Stomach (tissue), 9 donors: Measurements from ENCODE around the gene EPS8L2. TPM values are rescaled to one million over a fixed set of nuclear protein-coding genes. Genes with fewer than 3 reads are reported as not detected.
A peak's percentile ranks its signal among the peaks of the same experiment; 100 is the strongest.

ENCODE experiments used
- DNase-seq, 2 donors: peaks; one replicate each; pipeline versions ENCODE4 v3.0.0 to v3.0.0-alpha.2; 2013 to 2019
- H3K27ac ChIP-seq, 5 donors: fragments of 200-600 bp in 4 of 5; sonication (generic) in 4 of 5; one replicate each; pipeline ENCODE4 v1.5.1; 2013 to 2019; ENCODE audit warnings: mild to moderate bottlenecking in 1 of 5, moderate library complexity in 1 of 5
- H3K27me3 ChIP-seq, 3 donors: fragments of 200-600 bp; sonication (generic); one replicate each; pipeline ENCODE4 v1.5.1; 2017 to 2019; ENCODE audit warnings: mixed run types in 1 of 3
- H3K36me3 ChIP-seq, 4 donors: fragments of 200-600 bp; sonication (generic); 1 replicate in 3 of 4; 2 replicates in 1 of 4; pipeline ENCODE4 v1.5.1; 2016 to 2019
- H3K4me1 ChIP-seq, 4 donors: fragments of 200-600 bp; sonication (generic); one replicate each; pipeline ENCODE4 v1.5.1; 2016 to 2019
- H3K4me3 ChIP-seq, 4 donors: fragments of 200-600 bp; sonication (generic) in 3 of 4; one replicate each; pipeline ENCODE4 v1.5.1; 2016 to 2019; ENCODE audit warnings: mild to moderate bottlenecking in 1 of 4
- H3K9me3 ChIP-seq, 4 donors: fragments of 200-600 bp; sonication (generic); one replicate each; pipeline ENCODE4 v1.5.1; 2016 to 2019
- CTCF ChIP-seq, 7 experiments: fragments of 450-650 bp in 4 of 7; fragments of 200-600 bp in 3 of 7; sonication (generic) in 3 of 7; IDR thresholded peaks; one replicate each; pipeline ENCODE4 v1.5.1; 2016 to 2019; ENCODE audit warnings: antibody characterized with exemption in 7 of 7, control low read depth in 2 of 7, mild to moderate bottlenecking in 1 of 7
- EP300 ChIP-seq: sonication (generic); formaldehyde crosslinking; IDR thresholded peaks from one replicate; pipeline ENCODE4 v1.6.1; 2017; ENCODE audit warnings: antibody characterized with exemption
- POLR2A ChIP-seq, 4 donors: fragments of 450-650 bp; IDR thresholded peaks; one replicate each; pipeline ENCODE4 v1.6.1; 2016; ENCODE audit warnings: antibody characterized with exemption in 4 of 4, control low read depth in 2 of 4, mild to moderate bottlenecking in 1 of 4, moderate library complexity in 1 of 4
- POLR2AphosphoS5 ChIP-seq, 3 donors: sonication (generic); formaldehyde crosslinking; IDR thresholded peaks; one replicate each; pipeline ENCODE4 v1.6.1; 2016; ENCODE audit warnings: antibody characterized with exemption in 3 of 3
- WGBS, 5 donors: extraction: QIAGEN DNeasy Blood & Tissue Kit in 3 of 5; methylation state at CpG; one replicate each; pipeline versions ENCODE4 v1.1.5 to v1.1.7; 2013 to 2018; 5-methylcytosine and 5-hydroxymethylcytosine counted together
- intact Hi-C: fragments of 100-400 bp; cut with DNase I; formaldehyde crosslinking; loops from one replicate; pipeline ENCODE4 v1.15.1; 2023; ENCODE audit warnings: low total_unique reads
- polyA plus RNA-seq, 3 donors: library from polyadenylated mRNA; stranded (reverse); fragments of 200-250 nt; gene quantifications; one replicate each; pipeline ENCODE4 v1.2.3, GENCODE V29; 2013
- total RNA-seq, 5 donors: library from RNA; depleted of rRNA; stranded (reverse); fragments of >200 nt; gene quantifications; one replicate each; pipeline versions ENCODE4 v1.1.0 to v1.2.3, GENCODE V29; 2014 to 2016
- donor health status: healthy with polysubstance abuse.
- donor health status: Bipolar disorder and iron deficiency.
- donor health status: healthy.

EPS8L2 gene
- total and polyA plus RNA-seq, 8 donors, result 45.0 to 617 (median 180) TPM

GRCh38 chr11:706957-707816 is 1.2 kb downstream of the EPS8L2 start:
- H3K9me3 ChIP-seq, result no peaks in the 10 kb centered on the region
- TF ChIP-seq CTCF (IDR thresholded peaks at IDR 0.05), result no peak
- no peak for TF ChIP-seq EP300
- TF ChIP-seq POLR2AphosphoS5 (IDR thresholded peaks at IDR 0.05), result no peak
- TF ChIP-seq POLR2A (IDR thresholded peaks at IDR 0.05), result no peak
- intact Hi-C loops, result no loop called here
- H3K4me1 ChIP-seq, result peaks cover 60 to 94% (median 92%) of the 10 kb centered on the region in 4 donors
- peak overlapping the region; percentile 89 to 95 (median 91) for H3K27ac ChIP-seq
- H3K4me3 ChIP-seq, result peak overlapping the region; percentile 56 to 60 (median 60)
- H3K27me3 ChIP-seq, result peaks cover 0 to 51% (median 11%) of the 10 kb centered on the region in 3 donors
- DNase-seq, result peak; percentile 56 to 79
- peaks cover 0 to 18% (median 10%) of the 10 kb centered on the region in 4 donors for H3K36me3 ChIP-seq
- WGBS, 5 donors, result 15 to 34% (median 20%) methylated on average over 17 to 30 of the region's 30 CpGs

GRCh38 chr11:707817-708420 is 1.9 kb downstream of the EPS8L2 start:
- intact Hi-C loops, result no loop called here
- DNase-seq, result peak; percentile 64 to 68
- H3K27ac ChIP-seq, result peak overlapping the region; percentile 89 to 95 (median 91)
- H3K4me3 ChIP-seq, result peak overlapping the region in 3 of 4 donors; percentile 56 to 60 (median 60)
- peaks cover 0 to 14% (median 6%) of the 10 kb centered on the region in 4 donors for H3K36me3 ChIP-seq
- WGBS, 5 donors, result 30 to 75% (median 45%) methylated on average over 3 to 16 of the region's 16 CpGs
- H3K27me3 ChIP-seq, result peaks cover 0 to 53% (median 11%) of the 10 kb centered on the region in 3 donors
- peaks cover 54 to 94% (median 92%) of the 10 kb centered on the region in 4 donors for H3K4me1 ChIP-seq
- TF ChIP-seq POLR2AphosphoS5 (IDR thresholded peaks at IDR 0.05) (no peak), CTCF (IDR thresholded peaks at IDR 0.05) (no peak), EP300 (no peak)
- H3K9me3 ChIP-seq, result no peaks in the 10 kb centered on the region

- peaks cover 54 to 94% (median 92%) of the 10 kb centered on the region in 4 donors for H3K4me1 ChIP-seq
- DNase-seq, result peak in 1 of 2 donors; percentile 13
- TF ChIP-seq EP300, result no peak
- TF ChIP-seq POLR2AphosphoS5 (IDR thresholded peaks at IDR 0.05), result no peak
- TF ChIP-seq CTCF (IDR thresholded peaks at IDR 0.05), result no peak
- TF ChIP-seq POLR2A (IDR thresholded peaks at IDR 0.05), result no peak
- H3K27me3 ChIP-seq, result peaks cover 0 to 59% (median 11%) of the 10 kb centered on the region in 3 donors
- H3K9me3 ChIP-seq, result no peaks in the 10 kb centered on the region
- WGBS, 5 donors, result 38 to 68% (median 56%) methylated on average over 5 to 7 of the region's 7 CpGs
- peak overlapping the region in 4 of 5 donors; percentile 46 to 94 (median 89) for H3K27ac ChIP-seq
- peak overlapping the region in 1 of 4 donors; percentile 60 for H3K4me3 ChIP-seq
- intact Hi-C loops, result no loop called here
- H3K36me3 ChIP-seq, result peaks cover 0 to 14% (median 4%) of the 10 kb centered on the region in 4 donors
These were observed 2.5 kb downstream of the EPS8L2 start for GRCh38 chr11:708511-708910.
